NCI-H345 (cell line): ENCODE data around the gene VCAM1.

ENCODE experiments used
- DNase-seq: peaks from one replicate; lab custom pipeline; 2025; lab: John Stamatoyannopoulos, UW

The VCAM1 gene

DNA sequence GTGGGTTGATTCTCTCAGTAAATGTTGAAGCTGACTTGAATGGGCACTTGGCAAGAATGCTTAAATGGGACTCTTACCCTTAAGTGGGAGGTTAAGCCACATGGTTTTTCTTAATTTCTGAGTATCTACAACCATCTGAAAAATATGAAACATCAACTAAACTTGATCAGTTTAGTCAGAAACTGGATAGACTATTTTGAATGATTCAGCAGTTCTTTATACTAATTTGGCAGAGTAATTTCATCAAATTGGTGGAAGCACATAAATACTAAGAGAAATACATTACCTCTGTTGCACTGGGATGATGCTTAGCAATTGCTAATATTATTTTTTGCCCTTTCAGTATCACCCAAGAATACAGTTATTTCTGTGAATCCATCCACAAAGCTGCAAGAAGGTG lies 4.7 kb downstream of the VCAM1 start:
- no peak for DNase-seq

DNA sequence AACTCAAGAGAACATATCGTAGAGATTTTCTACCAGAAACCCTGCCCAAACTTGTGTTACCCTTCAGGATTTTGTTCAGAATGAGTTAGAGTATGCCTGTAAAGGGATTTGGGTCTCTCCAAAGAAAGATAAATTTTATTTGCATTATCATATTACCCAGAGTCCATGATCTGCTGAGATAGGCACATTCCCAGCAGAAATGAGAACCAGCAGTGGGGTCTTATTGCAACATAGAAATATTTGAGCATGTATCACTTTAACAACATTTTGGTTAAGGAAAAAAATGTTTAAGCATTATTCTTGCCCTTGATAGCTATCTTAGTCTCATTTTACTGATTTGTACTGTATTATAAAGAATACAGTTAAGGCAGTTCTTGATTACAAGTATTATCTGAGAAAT lies 10.6 kb downstream of the VCAM1 start:
- no peak for DNase-seq

- DNase-seq: no peak
These were observed 11.8 kb downstream of the VCAM1 start for GRCh38 chr1:100731309-100731708.

GRCh38 chr1:100731758-100732157 lies 12.2 kb downstream of the VCAM1 start:
- no peak for DNase-seq

GRCh38 chr1:100734676-100735075 lies 15.1 kb downstream of the VCAM1 start:
- no peak for DNase-seq

- no peak for DNase-seq
These were observed 15.7 kb downstream of the VCAM1 start for GRCh38 chr1:100735244-100735643.

DNA sequence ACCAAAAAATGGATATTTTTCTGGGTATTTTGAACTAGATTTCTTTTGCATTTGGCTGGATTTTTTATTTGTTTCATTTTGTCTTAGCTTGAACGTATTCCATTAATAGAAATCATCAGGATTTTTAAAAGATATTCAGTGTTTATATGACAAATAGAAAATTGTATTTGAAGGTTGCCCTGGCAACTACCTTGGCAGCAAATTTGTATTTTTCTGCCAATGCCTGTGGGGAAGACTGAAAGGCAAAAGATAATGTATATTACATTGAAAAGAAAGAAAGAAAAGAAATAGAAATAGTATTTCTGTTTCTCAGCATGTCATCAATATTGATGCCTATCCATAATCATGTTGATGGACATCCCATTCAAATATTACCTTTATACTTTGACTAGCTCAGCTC lies 16.8 kb downstream of the VCAM1 start:
- no peak for DNase-seq

DNA sequence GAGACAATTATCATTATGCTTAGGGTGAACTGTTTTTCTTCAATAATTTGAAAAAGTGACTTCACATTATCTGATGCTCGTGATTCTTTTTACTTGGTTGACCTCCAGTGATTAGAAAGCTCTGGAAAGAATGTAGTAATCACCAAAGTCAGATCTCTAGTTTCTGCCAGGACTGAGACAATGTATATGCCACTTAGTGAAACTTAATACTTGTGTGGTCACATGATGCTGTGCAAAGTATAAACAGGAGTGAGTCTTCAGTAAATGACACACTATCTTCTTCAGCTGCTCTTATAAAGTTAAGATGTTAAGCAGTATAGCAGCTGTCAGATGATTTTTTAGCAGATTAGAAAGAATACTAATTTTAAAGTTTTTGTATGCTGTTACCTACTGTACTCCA lies 17.2 kb downstream of the VCAM1 start:
- DNase-seq: no peak

DNA sequence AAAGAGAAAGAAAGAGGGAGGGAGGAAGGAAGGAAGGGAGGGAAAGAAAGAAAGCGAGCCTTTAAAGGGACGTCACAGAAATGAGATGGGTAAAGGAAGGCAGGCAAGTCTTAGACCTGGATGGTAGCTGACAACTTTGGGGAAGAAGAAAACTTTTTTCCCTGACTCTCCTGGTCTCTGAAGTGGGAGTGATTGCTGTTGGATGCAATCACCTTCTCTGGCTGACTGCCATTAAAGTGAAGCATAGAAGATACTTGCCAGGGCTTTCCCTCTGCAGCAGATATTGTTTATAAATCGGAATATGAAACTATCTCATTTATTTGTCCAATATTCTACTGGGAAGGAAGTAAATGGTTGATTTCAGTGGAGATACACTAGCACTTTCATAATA lies 27.0 kb downstream of the VCAM1 start:
- DNase-seq: no peak

DNA sequence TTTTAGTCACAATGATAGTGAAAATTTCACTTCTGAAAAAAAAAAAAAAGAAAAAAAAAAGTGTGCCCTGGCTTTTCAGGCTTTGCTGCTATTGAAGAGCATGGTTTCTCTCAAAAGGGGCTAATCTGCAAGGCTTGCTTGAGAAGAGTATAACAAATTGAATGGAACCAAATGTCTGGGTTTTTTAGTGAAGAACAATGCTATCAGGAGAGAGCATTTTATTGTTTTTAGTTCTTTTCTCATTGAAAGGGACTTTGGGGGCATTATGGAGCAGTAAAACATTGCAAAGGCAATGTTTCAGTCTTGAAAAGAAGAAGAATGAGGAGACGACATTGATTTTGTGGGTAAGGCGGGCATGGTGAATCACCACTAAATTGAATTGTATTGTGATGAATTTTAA lies 28.2 kb downstream of the VCAM1 start:
- DNase-seq: no peak

DNA sequence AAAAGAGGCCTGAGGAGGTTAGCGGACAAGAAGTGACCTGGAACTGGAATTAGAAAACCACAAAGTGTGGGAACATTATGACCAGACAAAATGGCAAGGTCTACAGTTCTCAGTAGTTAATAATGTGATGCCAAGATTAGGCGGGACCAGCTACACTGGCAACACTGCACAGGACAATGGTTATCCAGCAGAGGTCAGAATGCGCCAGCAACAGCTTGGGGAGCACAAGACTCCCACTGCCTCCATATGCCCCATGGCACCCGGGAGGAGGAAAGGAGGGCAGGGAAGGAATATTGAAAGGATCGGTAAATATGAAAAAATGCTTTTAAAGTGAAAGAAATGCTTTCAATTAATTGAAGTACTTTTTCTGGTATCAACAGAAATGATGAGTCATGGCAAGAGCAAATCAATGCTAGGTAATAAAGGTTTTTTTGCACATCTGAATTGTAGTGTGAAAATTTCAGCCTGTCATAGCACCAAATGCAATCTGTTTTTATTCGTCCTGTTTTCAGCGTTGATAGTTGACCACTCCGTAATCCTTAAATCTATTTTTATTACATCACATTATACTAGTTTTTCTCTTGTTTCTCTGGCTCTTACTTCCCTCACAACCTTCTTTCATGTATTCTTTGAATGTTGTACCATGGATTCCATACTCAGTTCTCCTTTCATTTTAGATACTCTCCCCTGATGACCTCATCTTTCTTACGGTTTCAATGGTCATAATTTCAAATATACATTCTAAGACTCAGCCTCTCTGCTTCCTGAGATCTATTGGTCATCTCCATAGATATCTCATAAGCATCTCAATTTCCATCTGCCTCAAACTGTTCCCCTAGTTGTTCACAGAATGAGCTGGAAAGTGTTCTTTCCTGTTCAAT lies 30.7 kb downstream of the VCAM1 start:
- no peak for DNase-seq

DNA sequence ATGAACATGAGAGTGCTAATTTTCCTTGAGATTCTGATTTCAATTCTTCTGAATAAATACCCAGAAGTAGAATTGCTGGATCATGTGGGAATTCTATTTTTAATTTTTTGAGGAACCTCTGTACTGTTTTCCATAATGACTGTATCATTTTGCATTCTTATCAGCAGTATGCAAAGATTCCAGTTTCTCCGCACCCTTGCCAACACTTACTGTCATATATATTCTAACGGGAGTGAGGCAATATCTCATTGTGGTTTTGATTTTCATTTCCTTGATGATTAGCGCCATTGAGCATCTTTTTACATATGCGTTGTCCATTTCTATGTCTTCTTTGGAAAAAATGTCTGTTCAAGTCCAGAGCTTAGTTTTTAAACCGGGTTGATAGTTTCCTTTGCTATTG lies 33.2 kb downstream of the VCAM1 start:
- DNase-seq: no peak

- no peak for DNase-seq
These were observed 38.4 kb downstream of the VCAM1 start for GRCh38 chr1:100757946-100758345.

DNA sequence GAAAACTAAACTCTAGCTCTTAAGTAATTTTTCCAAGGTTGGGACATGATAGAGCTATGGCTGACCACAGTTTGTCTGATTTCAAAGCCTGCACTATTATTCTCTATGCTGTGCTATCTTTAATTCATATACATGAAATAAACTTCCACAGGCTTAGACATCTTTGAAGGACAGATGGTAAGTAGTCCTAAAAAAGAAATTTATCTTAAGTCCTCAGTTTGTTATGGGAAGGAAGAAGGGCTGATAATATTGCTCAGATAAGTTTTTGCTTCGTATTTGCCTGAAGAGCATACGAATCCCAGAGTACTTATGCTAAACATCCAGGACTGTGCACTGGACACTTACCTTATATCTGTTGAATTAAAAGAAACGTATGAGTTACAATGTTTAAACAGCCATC lies 39.6 kb downstream of the VCAM1 start:
- DNase-seq: no peak

DNA sequence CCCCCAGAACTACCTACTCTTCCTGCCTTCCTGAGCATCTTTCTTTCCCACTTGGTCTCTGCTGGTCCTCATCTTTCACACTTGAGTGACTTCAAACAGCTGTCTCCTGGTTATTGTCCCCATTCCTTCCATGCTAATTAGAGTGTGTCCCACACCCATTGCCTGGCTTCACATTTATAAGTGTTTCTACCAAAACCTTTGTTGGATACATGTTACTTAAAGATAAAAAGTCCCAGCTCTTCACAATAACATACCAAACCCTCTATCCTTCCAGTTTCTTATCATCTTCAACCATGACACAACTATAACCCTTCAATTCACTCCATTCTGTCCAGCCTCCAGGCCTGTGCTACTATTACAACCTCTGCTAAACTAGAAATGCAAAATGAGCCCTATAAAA lies 41.0 kb downstream of the VCAM1 start:
- no peak for DNase-seq

DNA sequence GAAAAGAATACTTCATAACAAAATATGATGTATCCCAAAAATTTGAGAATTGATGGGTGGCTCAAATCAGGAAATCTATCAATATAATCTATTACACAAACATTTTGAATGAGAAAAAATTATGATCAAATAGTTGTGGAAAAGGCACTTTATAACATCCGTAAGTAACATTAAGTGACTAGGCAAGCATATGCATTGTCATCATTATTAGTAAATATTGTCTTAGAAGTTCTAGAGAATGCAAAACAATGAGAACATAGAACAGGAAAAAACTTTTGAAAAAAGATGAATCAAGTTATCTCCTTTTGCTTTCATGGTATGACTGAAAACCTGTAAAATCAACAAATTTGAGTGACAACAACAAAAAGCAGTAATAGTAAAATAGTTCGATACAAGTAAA lies 42.9 kb downstream of the VCAM1 start:
- DNase-seq: no peak

DNA sequence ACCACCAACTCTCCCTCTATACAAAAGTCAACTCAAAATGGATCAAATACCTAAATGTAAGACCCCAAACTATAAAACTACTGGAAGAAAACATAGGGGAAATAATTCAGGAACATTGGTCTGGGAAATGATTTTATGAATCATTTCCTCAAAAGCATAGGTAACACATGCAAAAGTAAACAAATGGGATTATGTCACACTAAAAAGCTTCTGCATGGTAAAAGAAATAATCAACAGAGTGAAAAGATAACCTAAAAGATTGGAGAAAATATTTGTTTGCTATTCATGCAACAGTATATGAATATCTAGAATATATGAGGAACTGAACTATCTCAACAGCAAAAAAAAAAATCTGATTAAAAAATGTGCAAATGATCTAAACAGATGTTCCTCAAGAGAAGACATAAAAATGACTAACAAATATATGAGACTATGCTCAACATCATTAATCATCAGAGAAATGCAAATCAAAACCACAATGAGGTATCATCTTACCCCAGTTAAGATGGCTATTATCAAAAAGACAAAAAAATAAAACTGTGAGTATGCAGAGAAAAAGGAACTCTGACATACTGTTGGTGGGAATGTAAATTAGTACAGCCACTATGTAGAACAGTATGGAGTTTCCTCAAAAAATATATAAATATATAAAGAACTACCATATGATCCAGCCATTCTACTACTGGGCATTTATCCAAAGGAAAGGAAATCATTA lies 47.8 kb downstream of the VCAM1 start:
- no peak for DNase-seq

DNA sequence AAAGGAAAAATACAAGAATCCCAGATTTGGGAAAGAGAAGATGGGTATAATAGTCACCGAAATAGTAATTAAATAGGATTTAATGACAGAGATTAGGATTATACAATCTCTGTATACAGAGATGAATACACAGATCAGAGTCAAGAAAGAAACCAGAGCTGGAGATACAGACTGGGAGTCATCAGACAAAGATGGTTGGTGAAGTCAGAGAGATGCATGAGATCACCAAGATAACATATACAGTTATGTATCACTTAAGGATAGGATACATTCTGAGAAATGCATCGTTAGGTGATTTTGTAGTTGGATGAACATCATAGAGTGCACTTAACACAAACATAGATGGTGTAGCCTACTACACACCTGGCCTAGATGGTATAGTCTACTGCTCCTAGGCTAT lies 49.8 kb downstream of the VCAM1 start:
- no peak for DNase-seq

DNA sequence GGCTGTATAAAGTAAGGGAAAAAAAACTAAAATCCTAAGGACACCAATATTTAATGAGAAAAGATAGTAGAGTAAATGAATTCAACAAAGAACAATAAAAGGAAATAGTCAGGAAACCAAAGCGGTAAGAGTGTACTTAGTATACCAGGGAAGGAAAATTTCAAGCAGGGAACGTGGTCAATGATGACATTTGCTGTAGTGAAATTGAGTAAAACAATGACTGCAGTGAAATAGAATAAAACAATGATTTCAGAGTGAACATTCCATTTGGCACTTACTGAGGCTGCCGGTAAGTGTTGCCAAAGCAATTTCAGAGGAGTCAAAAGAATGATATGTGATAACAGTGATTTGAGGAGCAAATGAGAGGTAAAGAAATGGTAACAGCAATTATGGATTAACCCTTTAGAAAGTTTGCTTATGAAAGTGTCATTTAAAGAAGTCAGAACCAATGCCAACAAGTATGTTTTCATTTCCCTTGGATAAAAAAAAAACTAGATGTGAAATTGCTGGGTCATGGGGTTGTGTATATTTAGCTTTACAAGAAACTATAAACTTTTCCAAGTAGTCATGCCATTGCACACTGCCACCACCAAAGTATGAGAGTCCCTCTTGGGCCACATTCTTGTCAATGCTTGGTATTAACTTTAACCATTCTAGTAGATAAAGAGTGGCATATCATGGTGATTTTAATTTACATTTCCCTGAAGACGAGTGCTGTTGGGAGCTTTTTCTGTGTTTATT lies 50.5 kb downstream of the VCAM1 start:
- no peak for DNase-seq

DNA sequence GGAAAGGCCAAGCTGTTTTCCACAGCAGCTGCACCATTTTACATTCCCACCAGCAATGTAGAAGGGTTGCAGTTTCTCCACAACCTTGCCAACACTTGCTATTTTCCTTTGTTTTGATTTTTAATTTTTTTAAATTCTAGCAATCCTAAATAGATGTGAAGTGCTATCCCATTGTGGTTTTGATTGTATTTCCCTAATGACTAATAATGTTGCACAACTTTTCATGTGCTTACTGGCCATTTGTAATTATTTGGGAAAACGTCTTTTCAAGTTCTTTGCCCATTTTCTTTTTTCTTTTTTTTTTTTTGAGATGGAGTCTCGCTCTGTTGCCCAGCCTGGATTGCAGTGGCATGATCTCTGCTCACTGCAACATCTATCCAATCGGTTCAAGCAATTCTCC lies 53.9 kb downstream of the VCAM1 start:
- DNase-seq: no peak

DNA sequence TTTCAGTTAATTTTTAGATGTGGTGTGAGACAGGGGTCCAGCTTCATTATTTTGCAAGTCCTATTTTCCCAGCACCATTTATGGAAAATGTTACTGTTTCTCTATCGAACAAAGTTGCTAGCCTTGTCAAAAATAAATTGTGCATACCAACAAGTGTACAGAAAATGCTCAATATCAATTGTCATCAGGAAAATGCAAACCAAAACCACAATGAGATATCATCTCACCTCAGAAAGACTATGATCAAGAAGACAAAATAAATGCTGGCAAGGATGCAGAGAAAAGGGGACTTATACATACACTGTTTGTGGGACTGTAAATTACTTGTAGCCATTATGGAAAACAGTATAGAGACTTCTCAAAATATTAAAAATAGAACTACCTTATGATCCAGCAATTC lies 54.8 kb downstream of the VCAM1 start:
- DNase-seq: no peak

DNA sequence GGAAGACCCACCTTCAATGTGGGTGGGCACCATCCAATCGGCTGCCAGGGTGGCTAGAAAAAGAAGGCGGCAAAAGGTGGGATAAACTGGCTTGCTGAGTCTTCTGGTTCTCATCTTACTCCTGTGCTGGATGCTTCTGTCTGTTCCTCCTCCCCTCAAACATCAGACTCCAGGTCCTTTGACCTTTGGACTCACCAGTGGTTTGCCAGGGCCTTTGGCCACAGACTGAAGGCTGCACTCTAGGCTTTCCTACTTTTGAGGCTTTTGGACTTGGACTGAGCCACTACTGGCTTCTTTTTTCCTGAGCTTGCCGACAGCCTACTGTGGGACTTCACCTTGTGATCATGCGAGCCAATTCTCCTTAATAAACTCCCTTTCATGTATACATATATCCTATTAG lies 55.9 kb downstream of the VCAM1 start:
- no peak for DNase-seq

- DNase-seq: no peak
These were observed 59.2 kb downstream of the VCAM1 start for GRCh38 chr1:100778748-100779147.
